ENCODE data around the gene NACC1.

The NACC1 gene

DNA sequence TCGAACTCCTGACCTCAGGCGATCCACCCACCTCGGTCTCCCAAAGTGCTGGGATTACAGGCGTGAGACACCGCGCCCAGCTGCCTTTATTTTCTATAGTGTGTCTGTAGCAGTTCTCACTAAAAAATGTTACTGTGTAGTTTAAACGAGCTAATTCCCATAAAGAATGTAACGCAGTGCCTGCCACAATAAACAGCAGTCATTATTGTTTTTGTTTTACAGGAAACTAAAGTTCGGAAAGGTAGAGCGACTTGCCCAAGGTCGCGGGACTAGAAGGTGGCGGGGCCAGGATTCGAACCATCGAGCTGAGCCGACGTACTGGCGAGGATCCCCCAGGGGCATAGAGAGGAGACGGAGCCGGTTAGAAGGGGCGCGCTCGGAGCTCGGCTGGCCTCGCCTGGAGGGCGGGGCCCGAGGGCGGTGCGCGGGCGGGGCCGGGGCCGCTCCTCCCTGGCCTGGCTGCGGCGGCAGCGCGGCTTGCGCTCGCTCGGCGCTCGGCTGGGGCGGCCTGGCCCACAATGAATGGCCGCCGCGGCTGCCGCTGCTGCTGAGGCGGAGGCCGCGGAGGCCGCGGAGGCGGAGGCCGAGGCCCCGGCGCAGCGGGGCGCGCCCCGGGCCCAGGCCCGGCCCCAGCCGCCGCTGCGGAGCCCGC lies at the start of gene NACC1:
Gene NACC1 (plus strand): TSS at position 493 of the 652 bp plus-strand sequence. CDS start 16,944 bp downstream, outside the sequence.
- peak; percentile 92 for DNase-seq

DNA sequence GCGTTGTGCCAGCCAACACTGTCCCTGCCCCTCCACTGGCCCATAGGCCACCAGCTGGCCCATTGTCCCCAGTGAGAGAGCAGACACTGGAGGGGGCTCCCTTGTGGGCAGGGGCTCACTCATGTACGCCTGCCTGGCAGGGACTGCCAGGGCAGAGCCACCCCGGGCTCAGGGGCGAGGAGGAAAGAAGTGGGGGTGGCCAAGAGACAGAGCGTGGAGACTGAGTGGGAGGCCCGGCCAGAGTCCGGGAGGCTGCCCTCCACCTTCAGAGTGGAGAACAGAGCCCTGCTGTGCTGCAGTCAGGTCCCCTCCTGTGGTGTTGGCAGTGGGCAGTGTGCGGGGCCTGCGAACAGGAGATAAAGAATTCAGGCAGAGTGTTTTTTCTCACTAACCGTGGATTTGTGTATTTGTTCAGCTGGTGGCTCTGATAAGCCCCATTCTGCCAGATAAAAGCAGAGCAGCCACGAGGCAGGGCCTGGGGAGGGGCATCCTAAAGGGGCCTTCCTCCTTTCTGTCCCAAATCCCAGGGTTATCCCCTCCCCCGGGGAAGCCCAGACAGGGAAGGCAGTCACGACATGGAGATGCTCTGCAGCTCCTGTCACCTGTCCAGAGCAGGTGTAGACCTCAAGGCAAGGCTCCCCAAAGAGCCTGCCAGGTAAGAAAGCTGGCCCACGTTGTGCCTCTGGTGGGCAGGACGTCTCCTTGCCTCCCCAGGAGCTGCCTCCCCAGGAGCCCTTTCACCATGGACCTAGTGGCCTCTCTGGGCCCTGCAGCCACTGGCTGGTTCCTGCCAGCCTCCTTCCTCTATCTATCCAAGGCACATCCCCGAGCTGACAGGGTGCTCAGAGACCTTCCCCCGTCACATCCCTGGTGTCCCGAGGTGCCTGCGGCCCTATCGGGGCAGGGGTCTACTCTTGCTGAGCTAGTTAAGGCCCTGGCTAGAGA lies 48.4 kb upstream of the NACC1 start:
- no peak for DNase-seq

DNA sequence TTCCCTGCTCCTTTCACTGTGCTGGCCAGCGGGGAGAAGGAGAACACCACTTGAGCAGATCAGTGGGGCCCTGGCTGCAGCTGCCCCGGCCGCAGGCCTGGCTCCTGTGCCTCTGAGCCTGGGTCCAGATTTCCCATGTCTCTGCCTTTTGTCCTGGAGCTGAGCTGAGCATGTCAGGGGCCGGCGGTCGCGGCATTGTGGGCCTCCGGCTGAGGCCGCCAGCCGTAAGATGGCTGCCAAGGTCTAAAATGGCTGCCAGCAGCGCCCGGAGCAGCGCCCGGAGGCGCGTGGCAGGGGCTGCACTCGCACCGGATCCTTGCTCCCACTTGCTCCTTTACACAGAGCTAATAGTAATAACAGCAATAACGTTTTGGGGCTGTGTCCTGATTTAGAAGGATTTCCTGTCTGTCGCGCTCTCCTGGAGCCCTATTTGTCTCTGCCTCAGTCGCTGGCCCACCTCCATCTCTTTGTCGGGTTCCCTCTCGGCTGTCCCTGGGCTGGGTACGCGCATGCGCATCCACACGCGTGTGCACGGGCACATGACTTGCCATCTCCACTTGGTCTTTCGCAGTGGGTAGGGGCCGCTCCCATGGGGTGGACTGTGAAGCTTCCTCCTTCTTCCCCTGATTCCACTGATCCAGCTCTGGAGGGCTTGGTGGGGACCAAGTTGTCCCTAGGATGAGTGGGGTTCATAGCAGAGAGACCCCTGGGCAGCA lies 47.5 kb upstream of the NACC1 start:
- DNase-seq = no peak

DNA sequence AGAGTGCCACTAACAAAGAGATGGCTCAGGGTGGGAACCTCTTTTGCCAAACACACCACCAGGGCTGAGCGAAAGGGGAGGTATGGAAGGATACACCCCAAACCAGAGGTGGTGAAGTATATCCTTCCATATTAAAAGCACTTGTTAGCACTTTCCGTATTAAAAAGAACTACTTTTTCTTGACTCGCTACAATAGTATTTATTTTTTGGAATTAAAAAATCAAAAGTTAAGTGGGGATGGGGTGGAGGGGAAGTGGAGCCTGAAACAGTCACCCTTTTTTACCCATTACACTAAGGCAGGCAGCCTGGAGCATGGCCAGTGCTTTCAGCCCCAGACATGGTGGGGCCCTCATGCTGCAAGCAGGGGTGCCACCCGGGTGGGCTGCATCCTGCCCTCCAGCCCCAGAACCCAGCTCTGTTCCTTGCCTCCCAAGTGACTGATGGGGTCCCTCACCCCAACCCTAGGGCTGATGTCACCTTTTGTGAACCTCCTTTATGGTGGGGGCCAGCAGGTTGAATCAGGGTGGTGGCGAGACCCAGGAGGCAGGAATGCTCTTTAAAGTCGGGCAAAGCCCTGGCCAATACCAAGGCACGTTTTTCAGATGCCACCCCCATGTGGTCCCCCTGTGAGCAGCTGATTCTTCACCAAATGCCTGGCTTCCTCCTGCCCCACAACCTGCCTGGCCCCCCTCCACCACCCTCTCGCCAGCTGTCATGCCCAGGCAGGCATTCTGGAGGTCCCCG lies 46.4 kb upstream of the NACC1 start:
- DNase-seq = no peak

DNA sequence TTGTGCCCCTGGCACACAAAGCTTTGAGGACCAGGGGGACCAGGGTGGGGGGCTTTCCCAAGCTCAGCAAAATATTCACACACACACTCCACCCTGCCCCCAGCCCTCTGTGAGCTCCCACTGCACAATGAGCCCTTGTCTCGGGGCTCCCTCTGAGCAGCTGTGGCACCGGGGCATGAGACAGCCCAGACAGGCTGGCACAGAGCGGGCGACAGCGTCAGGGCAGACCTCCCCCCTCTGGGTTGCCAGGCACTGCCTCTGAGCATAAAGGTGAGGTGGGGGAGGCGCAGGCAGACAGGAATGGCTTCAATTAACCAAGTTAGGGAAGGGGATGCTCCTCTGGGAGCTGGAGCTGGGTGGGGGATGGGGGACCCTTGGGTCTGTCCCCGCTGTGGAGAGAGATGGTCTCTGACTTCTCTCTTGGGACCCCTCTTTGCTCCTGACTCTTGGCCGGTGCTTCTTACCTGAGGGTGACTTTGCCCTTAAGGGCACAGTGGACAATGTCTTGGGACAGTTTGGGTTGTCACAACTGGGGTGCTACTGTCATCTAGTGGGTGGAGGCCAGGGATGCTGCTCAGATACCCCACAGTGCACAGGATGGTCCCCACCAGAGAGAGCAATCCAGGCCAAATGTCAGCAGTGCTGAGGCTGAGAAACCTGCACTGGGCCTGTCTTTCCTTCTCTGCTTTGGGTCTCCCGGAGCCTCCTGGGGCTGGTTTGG lies 45.7 kb upstream of the NACC1 start:
- DNase-seq = no peak

DNA sequence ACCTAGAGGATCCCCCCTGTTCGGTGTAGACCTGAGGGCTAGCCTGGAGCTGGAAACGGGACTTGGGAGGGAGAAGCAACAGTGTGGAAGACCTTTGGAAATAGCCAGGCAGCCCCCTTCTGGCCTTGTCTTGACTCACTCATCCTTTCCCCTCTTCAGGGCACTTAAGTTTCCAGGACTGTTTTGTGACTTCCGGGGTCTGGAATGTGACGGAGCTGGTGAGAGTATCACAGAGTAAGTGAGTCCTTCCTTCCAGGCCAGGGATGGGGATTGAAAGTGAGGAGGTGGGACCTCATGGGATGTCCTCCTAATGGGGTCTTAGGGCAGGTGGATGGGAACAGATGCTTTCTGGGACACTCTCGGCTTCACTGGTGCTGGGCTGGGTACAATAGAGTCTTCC lies 44.8 kb upstream of the NACC1 start:
- no peak for DNase-seq

DNA sequence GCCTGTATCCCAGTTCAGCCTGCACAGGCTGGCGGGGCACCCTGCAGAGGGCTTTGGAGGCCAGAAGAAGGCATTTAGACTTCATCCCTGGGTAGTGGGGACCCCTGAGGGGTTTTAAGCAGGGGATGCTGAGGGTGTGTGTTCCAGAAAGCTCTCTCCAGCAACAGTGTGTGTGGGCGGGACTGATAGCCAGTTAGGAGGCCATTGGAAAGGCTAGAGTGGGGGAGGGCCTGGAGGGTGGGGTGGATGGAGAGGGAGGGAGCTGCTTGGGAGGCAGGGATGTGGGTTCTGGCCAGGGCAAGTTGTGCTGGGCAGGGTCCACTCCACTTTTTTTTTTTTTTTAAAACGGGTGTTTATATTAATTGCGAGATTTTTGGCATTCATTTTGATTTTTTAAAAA lies 43.7 kb upstream of the NACC1 start:
- DNase-seq = no peak

DNA sequence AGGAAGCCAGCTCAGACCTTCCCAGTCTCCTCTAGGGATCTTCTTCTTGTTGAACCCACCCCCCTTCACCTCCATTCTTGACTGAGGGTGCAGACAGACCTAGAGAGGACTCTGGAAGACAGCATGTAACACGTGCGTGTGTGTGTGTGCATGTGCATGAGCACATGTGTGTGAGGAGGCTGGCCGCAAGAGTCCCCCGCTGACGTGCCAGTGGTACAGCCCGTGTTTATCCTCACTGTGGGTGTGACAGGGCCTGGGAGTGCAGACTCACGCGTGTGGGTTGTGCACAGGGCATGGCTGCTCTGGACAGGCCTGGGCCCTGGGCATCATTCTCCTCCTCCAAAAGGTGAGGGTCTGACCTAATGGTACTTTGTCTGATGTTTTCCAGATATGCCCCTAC lies 41.7 kb upstream of the NACC1 start:
- no peak for DNase-seq

DNA sequence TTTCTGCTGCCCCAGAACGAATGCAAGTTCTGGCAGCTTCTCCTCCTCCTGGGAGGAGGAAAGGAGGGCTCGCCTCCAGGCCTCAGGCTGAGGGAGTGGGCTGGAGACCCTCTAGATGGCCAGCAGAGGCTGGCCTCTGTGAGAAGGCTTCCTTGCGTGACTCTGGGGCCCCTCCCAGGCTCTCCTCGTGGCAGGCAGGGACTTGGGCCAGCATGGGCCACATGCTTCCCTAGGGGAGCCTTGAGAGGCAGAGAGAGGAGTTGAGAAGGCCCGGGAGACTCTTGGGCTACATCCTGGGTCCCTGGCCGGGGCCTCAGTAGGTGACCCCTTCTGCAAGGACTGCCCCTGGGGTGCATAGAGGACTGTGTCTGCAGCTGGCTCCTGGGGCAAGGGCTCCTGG lies 41.3 kb upstream of the NACC1 start:
- no peak for DNase-seq

DNA sequence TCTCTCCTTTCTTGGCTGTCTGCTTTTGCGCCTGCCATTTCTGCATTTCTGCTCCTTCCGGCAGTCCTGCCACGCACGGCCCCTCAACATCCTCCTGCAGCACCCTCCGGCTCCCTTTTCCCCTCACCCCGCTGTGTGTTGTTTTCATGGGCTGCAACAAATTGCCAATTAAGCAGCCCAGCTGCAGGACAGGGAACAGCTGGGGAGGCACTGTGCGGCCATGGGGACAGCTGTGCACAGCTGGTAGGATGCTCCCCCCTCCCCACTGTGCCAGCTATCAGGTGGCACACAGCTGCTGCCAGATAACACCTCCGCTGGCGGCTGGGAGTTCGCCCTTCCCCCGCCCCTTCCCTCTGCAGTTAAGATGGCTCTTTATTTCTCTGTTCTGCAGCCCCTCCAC lies 40.8 kb upstream of the NACC1 start:
- DNase-seq = no peak

DNA sequence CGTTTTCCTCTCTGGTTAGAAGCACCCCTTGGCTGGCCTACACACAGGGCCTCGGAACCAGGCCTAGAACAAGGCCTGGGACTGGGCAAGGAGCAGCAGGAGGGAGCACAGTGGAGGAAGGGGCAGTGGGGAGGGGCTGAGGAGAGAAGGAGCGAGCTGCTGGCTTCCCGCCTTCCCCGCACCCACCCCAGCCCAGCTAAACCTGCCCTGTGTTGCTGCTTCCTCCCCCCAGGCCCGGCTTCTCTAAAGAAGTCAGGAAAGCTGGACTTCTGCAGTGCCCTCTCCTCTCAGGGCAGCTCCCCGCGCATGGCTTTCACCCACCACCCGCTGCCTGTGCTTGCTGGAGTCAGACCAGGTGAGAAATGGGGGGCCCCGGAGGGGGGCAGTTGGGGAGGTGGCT lies 39.7 kb upstream of the NACC1 start:
- DNase-seq = no peak

DNA sequence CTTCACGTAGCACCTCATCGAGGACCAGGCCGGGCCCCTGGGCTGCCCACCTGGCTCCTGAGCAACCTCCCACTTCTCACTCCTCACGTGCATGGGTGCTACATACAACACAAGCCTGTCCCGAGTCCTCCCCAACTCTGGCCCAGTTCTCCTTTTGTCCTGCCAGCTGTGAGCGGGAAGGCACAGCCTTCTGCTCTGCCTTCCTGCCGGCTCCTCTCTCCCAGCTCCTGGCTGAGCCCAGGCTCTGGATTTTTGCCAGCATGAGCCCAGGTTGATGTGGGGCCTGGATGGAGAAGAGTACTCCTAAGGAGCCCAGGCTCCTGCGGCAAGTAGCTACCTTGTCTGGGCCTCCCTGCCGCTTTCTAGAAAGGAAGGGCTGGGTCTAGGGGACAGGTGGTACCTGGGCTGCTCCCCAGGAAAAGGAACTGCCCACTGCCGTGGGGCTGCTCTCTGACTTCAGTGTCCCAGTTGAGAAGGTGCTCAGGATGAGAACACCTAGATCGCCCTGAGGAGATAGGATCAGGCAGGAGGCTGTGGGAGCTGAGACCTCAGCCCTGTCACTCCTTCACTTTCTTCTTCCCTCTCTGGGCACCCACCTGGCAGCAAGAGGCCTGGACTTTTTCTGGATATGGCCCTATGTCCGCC lies 39.0 kb upstream of the NACC1 start:
- DNase-seq = no peak

DNA sequence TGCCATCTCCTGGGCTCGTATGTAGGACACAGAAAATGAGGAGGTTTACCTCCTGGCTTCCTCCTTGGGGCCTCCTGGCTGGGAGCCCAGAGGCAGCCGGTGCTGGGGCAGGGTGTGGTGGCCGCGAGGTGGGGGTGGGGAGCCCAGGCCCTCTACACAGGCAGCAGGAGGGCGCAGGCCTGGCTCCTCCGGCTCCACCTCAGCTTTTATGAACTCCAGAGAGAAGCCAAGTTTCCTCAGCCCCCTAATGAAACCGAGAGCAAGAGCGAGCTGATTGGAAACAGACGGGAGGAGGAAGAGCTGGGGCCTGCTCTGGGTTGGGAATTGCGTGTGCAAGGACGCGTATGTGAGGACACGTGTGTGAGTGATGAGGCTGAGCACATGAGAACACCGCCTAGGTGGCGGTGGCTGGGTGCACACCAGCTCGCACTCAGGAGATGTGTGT lies 38.5 kb upstream of the NACC1 start:
- DNase-seq = no peak

DNA sequence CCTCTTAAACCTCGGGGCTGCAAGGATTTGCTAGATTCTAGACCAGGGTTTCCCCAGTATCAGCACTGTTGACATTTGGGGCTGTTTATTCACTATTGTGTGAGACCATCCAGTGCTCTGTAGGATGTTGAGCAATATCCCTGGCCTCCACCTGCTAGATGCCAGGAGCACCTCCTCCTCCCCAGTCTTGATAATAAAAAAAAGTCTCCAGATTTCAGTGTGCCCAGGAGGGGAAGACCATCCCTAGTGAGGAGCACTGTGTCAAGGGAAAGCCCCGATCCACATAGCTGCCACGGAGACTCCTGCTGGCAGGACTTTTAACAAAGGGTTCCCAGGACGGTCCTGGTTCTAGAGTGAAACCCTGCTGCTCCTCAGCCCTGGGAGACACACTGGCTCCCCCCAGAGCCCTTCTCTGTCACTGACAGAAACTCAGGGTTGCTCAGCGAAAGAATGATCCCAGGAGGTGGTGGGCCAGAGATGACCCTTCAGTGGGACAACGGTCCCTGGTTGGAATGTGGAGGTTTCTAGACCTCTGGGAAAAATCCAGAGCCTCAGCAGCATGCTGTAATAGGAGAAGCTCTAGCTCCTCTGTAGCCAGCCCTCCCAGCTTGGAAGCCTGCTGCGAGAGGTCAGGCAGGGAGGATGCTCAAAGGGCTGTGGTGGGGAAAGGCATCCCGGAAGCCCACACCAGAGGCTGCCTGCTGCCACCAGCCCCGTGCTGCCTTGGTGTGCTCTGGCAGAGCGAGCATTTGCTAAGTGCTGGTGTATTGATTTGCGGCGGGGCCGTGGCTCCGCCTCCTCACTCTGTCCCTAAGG lies 35.7 kb upstream of the NACC1 start:
- no peak for DNase-seq

DNA sequence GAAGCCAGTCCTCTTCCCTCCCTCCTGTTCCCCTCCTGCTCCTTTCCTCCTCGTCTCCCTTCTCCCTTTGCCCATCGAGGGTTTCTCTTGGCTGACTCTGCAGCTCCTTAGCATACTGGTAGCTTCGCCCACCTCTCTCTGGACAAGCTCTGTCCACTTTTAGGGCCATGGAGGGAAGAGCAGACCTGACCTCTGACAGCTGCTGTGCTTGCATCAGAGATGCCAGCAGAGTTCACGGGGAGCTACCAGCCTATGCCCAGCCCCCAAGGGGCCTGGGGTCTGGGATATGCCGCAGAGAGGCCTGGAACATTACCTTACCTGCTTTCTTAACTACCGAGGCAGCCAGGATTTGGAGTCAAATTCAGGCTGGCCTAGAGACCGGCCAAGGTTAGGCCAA lies 35.1 kb upstream of the NACC1 start:
- no peak for DNase-seq

DNA sequence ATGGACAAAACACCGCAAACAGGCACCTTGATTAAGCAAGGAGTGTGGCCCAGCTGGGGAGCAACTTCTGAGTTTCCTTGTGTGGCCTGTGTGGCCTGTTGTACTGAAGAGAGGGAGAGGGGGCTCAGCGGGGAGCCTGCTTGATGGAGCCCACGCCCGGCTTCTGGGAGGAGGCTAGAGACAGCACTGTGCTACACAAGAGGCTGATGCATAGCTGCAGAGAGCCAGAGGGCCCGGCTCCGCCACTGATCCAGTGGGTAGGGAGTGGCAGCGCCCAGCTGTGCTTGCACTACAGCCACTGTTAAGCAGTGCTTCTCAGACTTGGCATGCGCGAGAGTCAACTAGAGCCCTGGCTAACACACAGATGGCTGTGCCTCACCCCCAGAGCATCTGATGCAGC lies 34.4 kb upstream of the NACC1 start:
- DNase-seq = no peak

DNA sequence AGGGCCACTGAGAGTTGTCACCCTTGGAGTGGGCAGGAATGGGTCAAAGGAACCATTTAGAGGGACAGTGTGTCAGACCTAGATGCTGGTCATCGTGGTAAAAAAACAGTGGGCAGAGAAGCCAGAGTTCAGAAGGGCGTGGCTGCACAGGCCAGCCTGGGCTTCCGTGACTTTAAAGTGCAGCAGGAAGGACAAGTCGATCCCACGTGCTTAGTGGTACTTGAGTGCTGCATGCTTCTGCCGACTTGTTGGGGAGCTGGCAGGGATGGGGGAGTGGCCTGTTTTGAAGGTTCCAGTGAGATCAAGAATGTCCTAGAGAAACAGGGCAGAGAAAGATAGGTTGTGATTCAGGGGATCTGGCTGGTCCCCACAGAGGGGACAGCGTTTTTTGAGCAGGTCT lies 32.4 kb upstream of the NACC1 start:
- DNase-seq = no peak

DNA sequence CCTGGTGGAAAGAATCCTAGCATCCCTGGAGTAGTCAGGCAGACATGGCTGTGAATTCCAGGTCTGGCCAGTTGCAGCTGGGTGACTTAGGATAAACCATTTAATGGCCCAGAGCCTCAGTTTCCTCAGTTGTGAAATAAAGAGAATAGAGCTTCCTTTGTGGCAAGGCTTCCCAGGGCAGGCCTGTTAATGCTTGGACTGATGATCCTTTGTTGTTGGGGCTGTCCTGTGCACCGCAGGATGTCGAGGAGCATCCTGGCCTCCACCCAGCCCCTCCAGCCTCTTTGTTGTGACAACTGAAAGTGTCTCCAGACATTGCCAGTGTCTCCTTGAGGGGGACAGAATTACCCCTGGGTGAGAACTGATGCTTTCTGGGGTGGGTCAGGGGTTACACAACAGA lies 31.7 kb upstream of the NACC1 start:
- no peak for DNase-seq

DNA sequence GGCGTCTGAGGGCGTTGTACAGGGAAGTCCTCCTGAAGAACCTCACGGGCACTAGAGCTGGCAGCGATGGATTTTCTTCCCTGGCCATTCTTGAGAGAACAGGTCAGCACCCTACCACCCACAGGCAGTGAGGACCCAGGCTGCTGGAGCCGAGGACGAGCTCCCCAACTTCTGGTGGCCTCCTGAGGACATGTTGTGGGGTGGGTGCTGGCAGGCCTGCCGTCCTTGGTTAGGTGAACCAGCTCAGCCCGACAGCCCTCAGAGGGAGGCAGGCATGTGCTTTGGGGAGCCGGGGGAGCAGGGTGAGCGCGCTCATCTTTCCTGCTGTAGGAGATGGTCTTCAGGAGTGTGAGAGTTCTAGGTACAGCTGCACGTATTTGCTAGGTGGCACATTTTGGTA lies 30.8 kb upstream of the NACC1 start:
- no peak for DNase-seq

DNA sequence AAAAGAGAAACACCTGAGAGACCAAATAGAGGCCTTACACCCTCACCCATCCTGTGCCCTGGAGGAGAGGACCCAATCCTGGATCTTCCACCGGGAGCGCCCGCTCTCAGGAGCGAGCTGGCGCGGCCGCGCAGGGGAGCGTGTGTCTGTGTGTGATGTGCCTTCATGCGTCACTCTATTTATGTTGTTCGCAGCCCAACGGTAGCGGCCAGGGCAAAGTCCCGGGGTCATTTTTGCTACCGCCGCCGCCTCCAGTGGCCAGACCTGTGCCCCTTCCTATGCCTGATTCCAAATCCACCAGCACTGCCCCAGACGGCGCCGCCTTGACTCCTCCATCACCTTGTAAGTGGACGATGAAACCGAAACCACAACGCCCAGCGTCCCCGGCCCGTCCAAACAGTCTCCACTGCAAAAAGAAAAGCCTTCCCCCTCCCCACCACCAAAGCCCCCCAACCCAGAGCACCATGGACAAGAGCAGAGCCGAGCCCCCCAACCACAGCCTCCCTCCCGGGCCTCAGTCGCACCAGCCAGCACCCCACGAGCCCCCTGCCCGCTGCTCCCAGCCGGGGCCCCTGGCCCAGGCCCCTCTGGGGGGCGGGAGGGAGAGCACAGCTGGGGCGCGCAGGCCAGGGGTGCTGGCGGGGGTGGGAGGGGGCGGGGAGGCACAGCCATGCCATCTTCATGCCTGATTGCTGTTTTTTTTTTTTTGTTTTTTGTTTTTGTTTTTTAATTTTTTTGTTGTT lies 30.1 kb upstream of the NACC1 start:
- no peak for DNase-seq
